NCI-H345 (cell line): ENCODE results near the gene SASH3.

Experiments
- DNase-seq: peaks from one replicate; lab custom pipeline; 2025; lab: John Stamatoyannopoulos, UW

Gene SASH3

DNA sequence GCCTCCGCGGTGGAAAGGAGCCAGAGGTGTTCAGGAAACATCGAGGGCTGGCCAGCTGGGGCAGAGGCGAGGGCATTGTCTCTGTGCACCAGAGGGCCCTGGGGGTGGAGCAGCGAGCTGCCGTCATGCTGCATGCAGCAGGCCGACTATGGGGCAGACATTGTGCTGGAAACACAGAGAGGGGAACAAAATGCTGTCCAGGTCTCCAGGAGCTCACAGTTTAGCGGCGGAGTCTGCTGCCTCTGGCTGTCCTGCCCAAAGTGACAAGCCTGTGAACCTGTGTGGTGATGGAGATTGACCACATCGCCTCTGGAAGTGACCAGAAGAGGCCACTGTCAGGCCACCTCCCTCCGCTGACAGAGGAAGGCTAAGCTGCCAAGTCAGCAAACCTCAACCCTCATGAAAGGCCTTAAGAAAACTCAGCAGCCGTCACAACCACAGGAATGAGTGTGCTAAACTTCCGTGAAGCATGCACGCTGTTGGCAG, 20.1 kb upstream of the SASH3 start:
- DNase-seq = no peak

DNA sequence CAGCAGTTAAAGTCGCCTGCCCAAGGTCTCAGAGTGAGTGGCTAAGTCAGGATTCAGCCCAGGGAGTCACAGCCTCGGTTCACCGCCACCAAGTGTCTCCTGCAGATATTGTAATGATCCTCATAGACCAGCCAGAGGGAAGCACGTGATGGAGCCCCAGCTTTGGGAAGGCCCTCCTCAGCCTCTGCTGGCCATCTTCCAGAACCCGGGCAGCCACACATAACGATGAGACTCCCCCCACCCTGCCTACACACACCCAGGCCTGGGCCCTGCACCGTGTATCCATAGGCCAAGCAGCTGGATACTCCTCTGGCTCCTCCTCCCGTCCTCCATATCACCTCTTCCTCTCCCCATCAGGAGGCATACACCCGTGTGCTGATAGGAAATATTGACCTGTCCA, 19.6 kb upstream of the SASH3 start:
- no peak for DNase-seq

DNA sequence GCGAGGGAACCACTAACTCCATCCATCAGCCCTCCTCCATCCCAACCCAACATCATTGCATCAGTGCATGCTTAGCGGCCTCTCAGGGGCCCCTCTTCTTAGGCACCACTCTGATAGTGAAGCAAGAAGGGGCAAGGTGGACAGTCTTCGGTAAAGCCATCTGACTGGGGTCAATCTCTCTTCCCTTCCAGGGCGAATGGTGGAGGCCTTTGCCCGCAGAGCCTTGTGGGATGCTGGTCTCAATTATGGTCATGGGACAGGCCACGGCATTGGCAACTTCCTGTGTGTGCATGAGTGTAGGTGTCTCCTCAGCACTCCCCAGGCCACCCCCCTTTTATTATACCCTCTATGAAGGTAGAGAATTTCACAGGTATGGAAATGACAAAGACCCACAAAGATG, 18.8 kb upstream of the SASH3 start:
- DNase-seq = no peak

DNA sequence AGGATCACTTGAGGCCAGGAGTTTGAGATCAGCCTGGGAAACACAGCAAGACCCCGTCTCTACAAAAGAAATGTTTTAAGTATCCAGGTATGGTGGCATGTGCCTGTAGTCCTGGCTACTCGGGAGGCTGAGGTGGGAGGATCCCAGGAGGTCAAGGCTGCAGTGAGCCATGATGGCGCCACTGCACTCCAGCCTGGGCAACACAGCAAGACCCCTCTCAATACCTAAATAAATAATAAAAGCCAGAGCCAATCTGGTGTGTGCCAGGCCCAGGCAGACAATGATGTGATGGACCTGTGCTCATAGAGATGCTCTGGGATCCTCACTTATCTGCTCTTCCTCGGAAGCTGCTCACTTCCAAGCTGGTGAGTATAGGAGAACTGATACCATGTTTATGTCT, 18.2 kb upstream of the SASH3 start:
- no peak for DNase-seq

DNA sequence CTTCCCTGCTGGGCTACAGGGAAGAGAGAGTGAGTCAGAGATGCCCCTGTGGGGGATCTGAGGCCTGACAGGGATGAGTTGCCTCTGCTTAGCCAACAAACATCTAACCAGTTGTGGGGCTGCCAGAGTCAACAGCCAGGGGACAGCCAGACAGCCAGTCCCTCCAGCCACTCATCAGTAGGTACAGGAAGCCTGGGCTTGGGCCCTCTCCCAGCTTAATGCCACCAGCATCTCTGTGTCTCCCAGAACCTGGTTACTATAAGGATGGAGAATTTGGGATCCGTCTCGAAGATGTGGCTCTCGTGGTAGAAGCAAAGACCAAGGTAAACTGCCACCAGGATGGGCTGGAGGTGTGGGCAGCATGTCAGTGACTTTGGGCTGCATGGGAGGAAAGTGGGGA, 17.3 kb upstream of the SASH3 start:
- DNase-seq = no peak

DNA sequence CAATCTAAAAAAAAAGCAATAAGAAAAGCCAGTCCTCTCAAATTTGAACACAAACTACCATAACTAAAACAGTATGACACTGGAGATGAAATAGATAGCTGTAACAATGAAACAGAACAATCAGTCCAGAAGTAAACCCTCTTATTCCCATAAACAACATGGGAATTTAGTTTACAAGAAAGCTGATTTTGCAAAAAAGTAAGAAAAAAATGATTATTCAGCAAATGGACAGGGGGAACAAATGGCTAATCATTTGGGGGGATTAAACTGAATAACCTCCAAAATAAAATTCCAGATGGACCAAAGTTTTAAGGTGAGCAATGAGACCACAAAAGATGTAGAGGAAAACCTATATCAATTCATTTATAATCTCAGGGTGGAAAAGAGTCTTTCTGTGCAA, 16.1 kb upstream of the SASH3 start:
- no peak for DNase-seq

DNA sequence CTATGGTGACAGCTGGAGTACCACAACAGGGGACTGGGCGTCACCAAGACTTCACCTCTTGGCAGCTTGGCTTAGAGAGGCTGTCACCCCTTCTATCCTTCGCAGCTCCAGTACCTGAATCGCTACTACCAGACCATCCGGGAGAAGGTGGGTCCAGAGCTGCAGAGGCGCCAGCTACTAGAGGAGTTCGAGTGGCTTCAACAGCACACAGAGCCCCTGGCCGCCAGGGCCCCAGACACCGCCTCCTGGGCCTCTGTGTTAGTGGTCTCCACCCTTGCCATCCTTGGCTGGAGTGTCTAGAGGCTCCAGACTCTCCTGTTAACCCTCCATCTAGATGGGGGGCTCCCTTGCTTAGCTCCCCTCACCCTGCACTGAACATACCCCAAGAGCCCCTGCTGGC, 11.6 kb upstream of the SASH3 start:
- DNase-seq = no peak

DNA sequence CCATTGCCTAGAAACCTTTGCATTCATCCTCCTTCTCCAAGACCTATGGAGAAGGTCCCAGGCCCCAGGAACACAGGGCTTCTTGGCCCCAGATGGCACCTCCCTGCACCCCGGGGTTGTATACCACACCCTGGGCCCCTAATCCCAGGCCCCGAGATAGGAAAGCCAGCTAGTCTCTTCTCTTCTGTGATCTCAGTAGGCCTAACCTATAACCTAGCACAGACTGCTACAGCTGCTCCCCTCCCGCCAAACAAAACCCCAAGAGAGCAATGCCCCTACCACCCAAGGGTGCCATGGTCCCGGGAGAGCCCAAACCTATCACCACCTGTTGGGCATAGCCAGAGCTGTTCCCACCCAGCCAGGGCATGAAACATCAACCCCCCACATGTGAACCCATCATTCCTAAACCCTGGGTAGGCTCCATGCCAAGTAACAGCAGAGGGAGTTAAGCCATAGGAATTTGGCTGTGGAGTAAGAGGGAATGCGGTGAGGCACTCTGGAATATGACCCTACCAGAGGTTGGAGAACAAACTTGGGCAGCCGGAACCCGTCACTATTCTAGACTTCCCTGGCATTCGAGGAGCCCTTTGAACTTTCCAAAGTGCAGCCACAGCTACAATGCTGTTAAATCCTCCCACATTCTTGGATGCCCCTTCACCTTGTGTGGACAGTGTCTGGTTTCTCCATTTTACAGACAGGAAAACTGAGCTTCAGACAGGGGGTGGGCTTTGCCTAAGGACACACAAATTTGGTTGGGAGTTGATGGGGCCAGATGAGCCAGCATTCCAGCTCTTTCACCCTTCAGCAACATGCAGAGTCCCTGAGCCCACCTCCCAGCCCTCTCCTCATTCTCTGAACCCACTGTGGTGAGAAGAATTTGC, 10.9 kb upstream of the SASH3 start:
- no peak for DNase-seq

DNA sequence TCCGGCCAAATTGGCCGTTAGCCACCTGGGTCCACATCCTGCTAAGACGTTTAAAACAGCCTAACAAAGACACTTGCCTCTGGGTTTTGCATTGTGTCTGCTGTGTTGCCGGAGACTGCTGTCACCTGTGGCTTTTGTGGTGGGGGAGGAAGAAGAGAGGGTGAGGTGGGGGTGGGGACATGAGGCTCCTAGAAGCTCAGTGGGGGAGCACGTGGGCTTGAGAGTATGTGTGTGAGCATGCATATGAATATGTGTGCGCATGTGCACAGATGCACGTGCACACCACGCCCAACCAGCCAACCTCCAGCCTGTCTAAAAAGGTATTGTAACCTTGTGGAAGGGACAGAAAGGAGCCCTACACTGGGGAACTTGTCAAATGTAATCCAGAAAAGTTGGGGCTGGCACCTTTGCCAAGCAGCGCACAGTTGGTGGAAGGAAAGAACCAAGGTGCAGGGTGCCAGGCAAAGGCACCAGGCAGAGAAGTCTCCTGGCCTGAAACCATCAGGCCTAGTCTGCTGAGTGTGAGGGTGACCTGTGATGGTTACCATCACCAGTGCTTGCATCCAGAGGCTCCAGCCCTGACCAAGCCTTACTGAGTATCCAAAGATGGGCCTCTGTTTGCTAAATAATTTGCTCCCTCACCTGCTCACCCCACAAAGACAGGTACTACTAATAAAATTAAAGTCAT, 10.1 kb upstream of the SASH3 start:
- DNase-seq = no peak

DNA sequence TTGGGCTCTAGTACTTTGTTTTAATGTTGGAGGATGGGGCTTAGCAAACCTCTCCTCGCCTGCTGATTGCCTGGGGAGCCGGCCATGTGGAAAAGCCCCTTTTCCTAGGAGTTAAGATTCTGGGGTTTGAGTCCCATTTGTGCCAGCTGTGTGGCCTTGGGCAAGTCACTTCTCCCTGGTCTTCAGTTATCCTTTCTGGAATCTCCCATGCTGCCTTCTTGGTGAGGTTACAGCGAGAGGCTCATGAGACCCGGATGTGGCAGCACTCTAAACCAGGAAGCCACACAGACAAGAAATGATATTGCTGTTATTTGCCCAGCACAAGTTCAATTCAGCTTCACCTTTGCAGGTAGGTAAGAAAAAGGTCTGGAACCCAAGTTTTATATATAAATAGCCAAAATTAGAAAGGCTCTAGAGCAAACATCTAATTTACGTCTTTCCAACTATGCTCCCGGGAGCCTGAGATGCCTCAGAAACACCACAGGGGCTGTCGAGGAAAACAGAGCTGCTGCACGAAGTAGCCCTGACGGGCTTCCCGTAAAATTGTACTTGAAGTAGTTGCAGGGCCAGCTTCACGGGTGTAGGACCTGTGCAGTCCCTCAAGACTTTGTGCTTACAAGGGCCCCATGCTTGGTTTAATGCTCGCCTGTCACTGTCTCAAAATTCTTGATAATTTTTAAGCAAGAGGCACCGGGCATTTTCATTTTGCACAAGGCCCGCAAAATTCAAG, 8.3 kb upstream of the SASH3 start:
- DNase-seq = no peak

DNA sequence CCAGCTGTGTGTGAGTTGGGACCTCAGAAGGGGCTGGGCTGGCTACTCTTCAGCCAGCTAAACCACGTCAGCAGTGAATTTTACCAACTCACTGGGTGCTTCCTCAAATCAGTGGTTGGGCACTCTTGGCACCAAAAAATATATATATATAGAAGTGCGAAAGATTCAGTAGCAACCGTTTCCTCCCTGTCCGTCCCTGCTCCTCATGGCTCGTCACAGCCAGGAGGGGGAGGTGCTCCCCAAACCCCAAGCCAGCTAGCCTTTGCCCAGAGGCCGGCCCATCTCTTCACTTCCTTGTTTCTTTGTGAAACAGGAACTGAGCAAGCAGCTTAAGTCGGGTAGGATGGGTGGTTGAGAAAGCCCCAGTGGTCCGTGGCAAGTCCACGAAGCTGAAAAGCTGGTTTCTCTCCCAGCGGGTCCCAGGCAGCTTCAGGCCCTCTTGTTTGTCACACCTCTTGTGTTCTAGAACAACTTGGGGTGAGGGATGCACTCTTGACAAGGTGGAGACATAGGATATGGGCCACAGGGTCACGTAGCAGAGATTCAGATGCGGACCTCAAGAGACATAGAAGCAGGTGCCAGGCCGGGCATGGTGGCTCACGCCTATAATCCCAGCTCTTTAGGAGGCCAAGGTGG, 6.8 kb upstream of the SASH3 start:
- DNase-seq = no peak

DNA sequence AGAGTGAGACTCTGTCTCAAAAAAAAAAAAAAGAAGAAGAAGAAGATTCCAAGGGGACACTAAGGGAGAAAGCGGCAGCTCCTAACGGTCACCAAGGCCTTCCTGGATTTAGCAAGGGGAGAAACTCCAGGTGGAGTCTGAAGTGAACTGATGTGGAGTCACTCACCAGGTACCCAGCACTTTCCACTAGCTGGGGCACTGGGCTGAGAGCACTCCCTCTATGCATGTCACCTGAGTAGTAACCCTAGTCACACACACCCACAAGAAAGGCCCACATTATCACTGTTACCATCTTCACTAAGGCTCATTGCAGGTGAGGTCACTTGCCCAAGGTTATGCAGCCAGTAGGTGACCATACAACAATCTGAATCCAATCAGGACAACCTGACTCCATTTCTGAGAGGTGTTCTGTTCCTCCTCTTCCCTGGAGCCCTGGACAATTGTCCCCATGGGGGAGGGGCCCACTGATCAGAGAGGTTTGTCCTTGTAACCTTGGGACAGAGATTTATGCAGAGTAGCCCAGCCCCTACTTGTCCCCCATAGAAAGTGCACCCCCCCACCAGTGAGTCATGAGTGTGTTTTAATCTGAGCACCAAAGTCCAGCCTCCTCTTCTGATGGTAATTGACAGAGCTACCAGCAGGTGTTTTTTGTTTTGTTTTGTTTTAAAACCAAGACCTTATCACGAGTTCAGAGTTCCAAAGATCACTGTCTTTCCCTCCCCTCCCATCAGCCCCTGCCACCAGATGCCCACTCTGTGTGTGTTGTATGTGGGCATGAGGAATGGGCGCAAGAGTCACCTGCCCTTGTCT, 5.9 kb upstream of the SASH3 start:
- DNase-seq = no peak

DNA sequence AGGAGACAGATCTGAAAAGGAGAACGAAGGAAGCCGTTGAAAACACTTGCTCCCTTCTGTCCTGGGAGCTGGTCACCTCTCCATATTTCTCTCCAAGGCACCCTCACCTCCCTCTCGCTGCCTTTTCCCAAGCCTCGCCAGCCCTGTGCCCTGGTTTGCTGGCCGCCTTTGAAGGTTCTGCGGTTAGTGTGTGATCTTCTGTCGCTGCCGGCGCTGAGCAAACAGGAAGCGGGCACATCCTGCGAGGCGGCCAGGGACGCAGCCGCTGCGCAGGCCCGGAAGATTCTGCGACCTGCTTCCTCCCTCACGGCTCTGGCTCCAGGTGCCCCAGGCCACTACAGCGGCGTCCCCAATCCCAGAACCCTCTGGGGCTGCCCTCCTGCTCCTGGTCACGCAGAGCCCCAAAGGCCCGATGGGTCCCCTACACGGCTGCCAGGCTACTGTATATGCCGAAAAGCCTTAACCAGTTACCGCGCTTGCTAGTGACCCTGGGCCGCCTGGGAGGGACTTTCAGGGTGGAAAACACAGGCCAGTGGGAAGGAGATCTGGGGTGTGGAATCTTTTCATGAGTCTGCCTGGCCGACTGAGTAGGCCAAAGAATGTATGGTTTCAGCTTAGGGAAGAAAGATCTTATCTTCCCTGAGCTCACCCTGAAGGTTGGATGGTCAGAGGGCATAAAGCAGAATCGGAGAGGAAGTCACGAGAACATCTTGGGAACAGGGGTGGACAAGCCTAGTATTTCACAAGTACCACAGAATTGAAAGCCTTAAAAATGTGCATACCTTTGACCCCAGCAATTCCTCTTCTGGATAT, 2.3 kb upstream of the SASH3 start:
- no peak for DNase-seq

DNA sequence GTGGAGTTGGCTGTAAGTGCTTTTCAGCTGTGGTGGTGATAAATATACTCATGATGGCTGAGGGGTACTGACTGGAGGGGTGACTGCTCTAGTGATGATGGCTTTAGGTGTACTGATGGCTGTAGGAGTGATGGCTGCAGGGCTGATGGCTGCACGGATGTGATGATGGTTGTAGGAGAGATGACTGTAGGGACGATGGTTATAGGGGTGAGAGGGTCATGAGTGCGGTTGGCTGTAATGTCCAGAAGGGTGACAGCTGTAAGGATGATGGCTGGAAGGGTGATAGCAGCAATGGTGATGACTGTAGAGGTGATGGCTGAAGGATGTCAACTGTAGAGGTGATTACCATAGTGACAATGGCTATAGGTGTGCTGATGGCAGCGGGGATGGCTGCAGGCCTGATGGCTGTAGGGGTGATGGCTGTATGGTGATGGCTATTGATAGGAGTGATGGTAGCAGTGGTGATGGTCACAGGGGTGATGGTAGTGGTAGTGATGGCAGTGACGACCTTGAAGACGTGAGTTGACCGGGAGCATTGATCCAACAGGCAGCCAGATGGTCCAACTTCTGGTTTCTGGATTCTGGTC, 570 bp upstream of the SASH3 start:
- DNase-seq = no peak

DNA sequence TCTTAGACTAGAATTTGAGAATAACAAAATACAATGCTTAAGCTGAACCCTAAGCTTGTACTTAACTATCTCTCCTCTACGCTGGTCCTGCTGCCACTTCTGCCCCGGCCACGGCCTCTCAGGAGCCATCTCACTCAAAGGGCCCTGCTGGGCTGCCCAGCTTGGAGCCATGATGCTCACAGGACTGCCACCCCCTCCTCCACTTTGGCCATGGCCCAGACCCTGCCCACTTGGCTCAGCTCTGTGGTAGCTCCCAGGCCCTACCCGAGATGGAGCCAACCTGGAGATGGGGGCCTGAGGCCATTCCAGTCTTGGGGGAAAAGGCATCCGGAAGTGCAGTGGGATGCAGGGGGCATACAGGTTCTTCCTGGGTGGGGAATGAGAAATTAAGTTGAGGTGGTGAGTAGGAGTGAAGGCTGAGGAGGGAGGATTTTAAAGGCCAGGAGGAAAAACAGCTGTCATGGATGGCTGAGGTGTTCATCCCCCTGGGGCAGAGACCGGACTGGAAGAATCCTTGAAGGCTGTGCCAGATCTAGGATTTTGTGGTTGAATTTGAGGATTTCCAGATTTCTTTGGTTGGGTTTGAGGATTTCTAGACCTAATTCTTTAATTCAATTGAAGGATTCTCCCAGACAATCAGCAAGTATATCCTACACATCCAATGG, 824 bp downstream of the SASH3 start:
- DNase-seq = no peak

DNA sequence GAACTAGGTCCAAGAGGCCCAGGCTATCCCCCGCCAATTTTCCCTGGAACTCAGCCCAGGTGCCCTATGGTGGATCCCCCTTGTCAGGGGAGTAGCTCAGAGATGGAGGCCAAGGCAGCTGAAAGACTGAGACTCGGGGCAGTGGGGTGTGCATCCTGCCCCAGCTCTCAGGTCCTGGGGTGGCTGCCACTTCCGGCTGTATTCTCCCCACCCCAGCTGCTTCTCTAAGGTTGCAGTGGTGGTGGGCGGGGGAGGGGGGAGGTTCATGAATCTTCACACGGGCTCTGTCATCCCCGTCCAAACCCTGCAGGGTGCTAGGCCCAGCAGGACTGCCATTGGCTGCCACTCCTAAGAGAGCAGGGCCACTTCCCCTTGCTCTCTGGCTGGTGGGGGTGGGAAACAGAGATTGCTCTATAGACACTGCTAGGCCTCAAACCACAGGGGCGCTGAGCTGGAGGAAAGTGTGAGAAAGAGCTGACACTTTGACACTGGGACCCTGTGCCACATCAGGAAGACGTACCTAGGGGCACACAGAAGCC, 1.5 kb downstream of the SASH3 start:
- no peak for DNase-seq

DNA sequence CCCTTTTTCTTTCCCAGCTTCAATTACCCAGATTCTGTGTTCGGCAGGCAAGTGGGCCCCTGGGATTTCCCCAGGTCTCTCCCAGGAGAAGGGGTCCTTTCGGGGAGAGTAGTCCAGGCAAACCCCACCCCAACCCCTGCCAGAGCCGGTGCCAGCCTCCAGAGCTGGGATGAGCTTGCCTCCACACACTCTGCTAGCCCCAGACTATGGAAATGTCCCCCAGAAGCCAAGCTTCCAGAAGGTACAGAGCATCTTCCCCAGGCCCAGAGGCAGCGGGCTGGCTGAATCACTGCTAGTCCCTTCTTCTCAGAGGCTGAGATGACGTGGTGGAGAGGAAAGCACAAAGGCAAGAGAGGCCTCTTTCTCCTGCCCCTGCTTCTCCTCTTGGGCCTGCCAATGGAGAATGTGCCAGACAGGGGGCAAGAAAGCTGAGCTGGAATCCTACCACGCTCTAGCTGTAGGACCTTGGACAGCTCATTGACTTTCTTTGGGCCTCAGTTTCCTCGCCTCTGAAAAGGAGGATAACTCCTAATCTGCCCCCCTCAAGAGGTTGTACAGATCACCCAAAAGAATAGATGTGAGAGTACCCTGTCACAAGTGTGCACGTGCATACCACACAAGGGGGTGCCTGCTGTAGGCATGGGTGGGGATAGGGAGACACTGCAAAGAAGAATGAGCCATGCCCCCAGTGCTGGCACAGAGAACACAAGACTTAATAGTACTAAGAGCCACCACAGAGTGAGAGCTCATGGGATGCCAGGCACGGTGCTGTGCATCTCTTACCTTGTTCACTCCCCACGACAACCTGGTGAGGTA, 2.1 kb downstream of the SASH3 start:
- no peak for DNase-seq

DNA sequence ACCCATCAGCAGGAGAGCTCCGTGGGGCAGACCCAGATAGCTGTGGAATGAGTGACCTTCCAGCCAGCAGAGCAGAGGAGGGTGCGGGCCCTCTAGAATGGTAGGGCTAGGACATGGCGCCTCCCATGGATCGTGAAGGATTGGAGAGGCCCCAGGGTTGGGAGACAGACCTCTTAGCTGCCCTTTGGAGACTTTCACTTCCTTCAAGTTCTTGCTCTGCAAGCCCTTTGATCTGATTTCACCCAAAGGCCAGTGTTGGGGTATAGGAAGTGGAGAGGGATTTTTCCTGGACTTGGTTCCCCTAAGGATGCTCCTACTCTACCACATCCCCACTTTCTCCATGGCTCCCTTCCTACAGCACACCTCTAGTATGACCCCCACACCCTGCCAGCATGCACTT, 3.0 kb downstream of the SASH3 start:
- no peak for DNase-seq
